Esophagus muscularis mucosa (tissue), 4 donors: Measurements from ENCODE around the gene FAM234A. TPM values are rescaled to one million over a fixed set of nuclear protein-coding genes. Genes with fewer than 3 reads are reported as not detected.
"Not testable (repeated sequence)": the region's sequence is repeated elsewhere in the genome, so short reads cannot be mapped to it uniquely, and the experiment has no call there.

Experiments used
- DNase-seq: peaks from one replicate; pipeline ENCODE4 v3.0.0-alpha.2; 2017; ENCODE audit errors: extremely low spot score
- H3K27ac ChIP-seq, 4 donors: fragments of 200-600 bp; sonication (generic); replicated peaks in 1 of 4; 1 replicate in 3 of 4; 2 replicates in 1 of 4; pipeline ENCODE4 v1.5.1; 2016 to 2019; ENCODE audit warnings: mild to moderate bottlenecking in 1 of 4
- H3K27me3 ChIP-seq, 4 donors: fragments of 200-600 bp; sonication (generic); one replicate each; pipeline versions ENCODE4 v1.5.1 to v1.6.0; 2016 to 2019
- H3K36me3 ChIP-seq, 4 donors: fragments of 200-600 bp; sonication (generic); one replicate each; pipeline ENCODE4 v1.5.1; 2016 to 2019
- H3K4me1 ChIP-seq, 4 donors: fragments of 200-600 bp; sonication (generic); one replicate each; pipeline ENCODE4 v1.5.1; 2016 to 2019
- H3K4me3 ChIP-seq, 4 donors: fragments of 200-600 bp; sonication (generic); 1 replicate in 2 of 4; 2 replicates in 2 of 4; pipeline ENCODE4 v1.5.1; 2016 to 2019; ENCODE audit warnings: mild to moderate bottlenecking in 4 of 4, moderate library complexity in 1 of 4
- H3K9me3 ChIP-seq, 4 donors: fragments of 200-600 bp; sonication (generic); 1 replicate in 3 of 4; 2 replicates in 1 of 4; pipeline ENCODE4 v1.5.1; 2016 to 2019
- EP300 ChIP-seq: sonication (generic); formaldehyde crosslinking; IDR thresholded peaks from one replicate; pipeline ENCODE4 v1.6.1; 2017; ENCODE audit warnings: antibody characterized with exemption
- POLR2A ChIP-seq: fragments of 450-650 bp; IDR thresholded peaks from one replicate; pipeline ENCODE4 v1.6.1; 2017; ENCODE audit warnings: antibody characterized with exemption, moderate library complexity, mild to moderate bottlenecking, low read depth
- POLR2AphosphoS5 ChIP-seq, 2 donors: sonication (generic); formaldehyde crosslinking; IDR thresholded peaks; one replicate each; pipeline ENCODE4 v1.6.1; 2017; ENCODE audit warnings: antibody characterized with exemption in 2 of 2
- WGBS: methylation state at CpG from one replicate; pipeline ENCODE4 v1.1.5; 2018; 5-methylcytosine and 5-hydroxymethylcytosine counted together
- intact Hi-C: fragments of 100-400 bp; cut with DNase I; formaldehyde crosslinking; loops from one replicate; pipeline ENCODE4 v1.15.1; 2023
- total RNA-seq, 4 donors: library from RNA; depleted of rRNA; stranded (reverse); fragments of >200 nt; gene quantifications; one replicate each; pipeline versions ENCODE4 v1.1.0 to v1.2.1, GENCODE V29; 2016
- TF ChIP-seq, protein P1 (sequence below), 3 experiments: fragments of 200-600 bp in 2 of 3; fragments of 450-650 bp in 1 of 3; sonication (generic) in 2 of 3; IDR thresholded peaks; one replicate each; pipeline ENCODE4 v1.5.1; 2017 to 2019; ENCODE audit warnings: antibody characterized with exemption in 3 of 3, mild to moderate bottlenecking in 2 of 3, moderate library complexity in 1 of 3

Gene FAM234A
- total RNA-seq, 4 donors from 2014 or later, result 61.0 to 129 (median 78.1) TPM

GRCh38 chr16:229731-230281 lies 4.8 kb upstream of the FAM234A start:
- TF ChIP-seq EP300, result no peak
- no peak for TF ChIP-seq POLR2AphosphoS5 (IDR thresholded peaks at IDR 0.05)
- TF ChIP-seq, protein P1, sequence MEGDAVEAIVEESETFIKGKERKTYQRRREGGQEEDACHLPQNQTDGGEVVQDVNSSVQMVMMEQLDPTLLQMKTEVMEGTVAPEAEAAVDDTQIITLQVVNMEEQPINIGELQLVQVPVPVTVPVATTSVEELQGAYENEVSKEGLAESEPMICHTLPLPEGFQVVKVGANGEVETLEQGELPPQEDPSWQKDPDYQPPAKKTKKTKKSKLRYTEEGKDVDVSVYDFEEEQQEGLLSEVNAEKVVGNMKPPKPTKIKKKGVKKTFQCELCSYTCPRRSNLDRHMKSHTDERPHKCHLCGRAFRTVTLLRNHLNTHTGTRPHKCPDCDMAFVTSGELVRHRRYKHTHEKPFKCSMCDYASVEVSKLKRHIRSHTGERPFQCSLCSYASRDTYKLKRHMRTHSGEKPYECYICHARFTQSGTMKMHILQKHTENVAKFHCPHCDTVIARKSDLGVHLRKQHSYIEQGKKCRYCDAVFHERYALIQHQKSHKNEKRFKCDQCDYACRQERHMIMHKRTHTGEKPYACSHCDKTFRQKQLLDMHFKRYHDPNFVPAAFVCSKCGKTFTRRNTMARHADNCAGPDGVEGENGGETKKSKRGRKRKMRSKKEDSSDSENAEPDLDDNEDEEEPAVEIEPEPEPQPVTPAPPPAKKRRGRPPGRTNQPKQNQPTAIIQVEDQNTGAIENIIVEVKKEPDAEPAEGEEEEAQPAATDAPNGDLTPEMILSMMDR (IDR thresholded peaks at IDR 0.05), result no peak
- no peak for TF ChIP-seq POLR2A
- DNase-seq, result no peak
- peaks cover 14 to 31% (median 29%) of the 10 kb centered on the region in 4 donors for H3K36me3 ChIP-seq
- intact Hi-C loops, result loop anchor here (5.0 kb wide), 1 partner anchor 122 kb away; the partner anchor contains the start of gene AXIN1
- H3K4me3 ChIP-seq, result peak overlapping the region; percentile 74 to 89 (median 83)
- peaks cover 14 to 37% (median 30%) of the 10 kb centered on the region in 4 donors for H3K4me1 ChIP-seq
- 80% methylated on average over 22 of the region's 22 CpGs for WGBS
- H3K27me3 ChIP-seq, result no peaks in the 10 kb centered on the region
- H3K27ac ChIP-seq, result peak overlapping the region; percentile 97 to 99 (median 98)
- H3K9me3 ChIP-seq, result no peaks in the 10 kb centered on the region

DNA sequence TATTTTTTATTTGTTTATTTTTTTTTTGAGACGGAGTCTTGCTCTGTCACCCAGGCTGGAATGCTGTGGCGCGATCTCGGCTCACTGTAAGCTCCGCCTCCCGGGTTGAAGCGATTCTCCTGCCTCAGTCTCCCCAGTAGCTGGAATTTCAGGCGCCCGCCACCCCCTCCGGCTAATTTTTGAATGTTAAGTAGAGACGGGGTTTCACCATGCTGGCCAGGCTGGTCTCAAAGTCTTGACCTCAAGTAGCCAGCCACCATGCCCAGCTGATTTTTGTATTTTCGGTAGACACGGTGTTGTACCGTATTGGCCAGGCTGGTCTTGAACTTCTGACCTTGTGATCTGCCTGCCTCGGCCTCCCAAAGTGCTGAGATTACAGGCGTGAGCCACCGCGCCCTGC lies 4.3 kb upstream of the FAM234A start:
- intact Hi-C loops, DNase-seq, H3K27me3 ChIP-seq, H3K9me3 ChIP-seq, H3K27ac ChIP-seq, H3K4me3 ChIP-seq: not testable (repeated sequence)
- WGBS, result 94% methylated on average over 18 of the region's 18 CpGs
- Histone ChIP-seq H3K36me3 (peaks cover 14 to 25% (median 24%) of the 10 kb centered on the region in 4 donors), H3K4me1 (peaks cover 14 to 38% (median 32%) of the 10 kb centered on the region in 4 donors)

DNA sequence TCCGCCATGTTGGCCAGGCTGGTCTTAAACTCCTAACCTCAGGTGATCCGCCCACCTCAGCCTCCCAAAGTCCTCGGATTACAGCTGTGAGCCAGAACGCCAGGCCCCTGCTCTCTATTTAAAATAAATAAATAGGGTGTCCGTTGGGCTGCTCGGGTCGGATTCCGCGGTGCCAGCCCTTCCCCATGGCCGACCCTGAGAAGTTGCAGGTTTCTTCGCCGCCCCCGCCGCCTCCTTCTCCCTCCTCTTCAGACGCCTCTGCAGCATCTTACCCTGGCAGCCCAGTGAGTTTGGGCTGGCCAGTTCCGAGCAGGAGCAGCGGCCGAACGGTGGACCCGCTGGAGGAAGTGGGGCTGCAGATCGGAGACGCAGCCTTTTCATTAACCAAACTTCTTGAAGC lies 3.7 kb upstream of the FAM234A start:
- intact Hi-C loops, result no loop called here
- Histone ChIP-seq H3K36me3 (peaks cover 11 to 19% (median 18%) of the 10 kb centered on the region in 4 donors), H3K27me3 (no peaks in the 10 kb centered on the region), H3K27ac (no peak overlapping the region), H3K4me3 (no peak overlapping the region), H3K9me3 (no peaks in the 10 kb centered on the region), H3K4me1 (peaks cover 19 to 43% (median 38%) of the 10 kb centered on the region in 4 donors)
- 67% methylated on average over 22 of the region's 22 CpGs for WGBS
- DNase-seq, result no peak
- TF ChIP-seq, protein P1 (IDR thresholded peaks at IDR 0.05), result no peak
- TF ChIP-seq POLR2AphosphoS5 (IDR thresholded peaks at IDR 0.05) (no peak), EP300 (no peak), POLR2A (no peak)

GRCh38 chr16:239948-240277 lies 5.3 kb downstream of the FAM234A start:
- DNase-seq, result no peak
- no peak overlapping the region for H3K4me3 ChIP-seq
- H3K27me3 ChIP-seq, result no peaks in the 10 kb centered on the region
- H3K27ac ChIP-seq, result peak overlapping the region in 2 of 4 donors; percentile 2 to 60
- H3K4me1 ChIP-seq, result peaks cover 25 to 50% (median 45%) of the 10 kb centered on the region in 4 donors
- WGBS, result 75% methylated on average over 3 of the region's 3 CpGs
- intact Hi-C loops, result no loop called here
- H3K36me3 ChIP-seq, result peaks cover 0 to 10% (median 0%) of the 10 kb centered on the region in 4 donors
- no peaks in the 10 kb centered on the region for H3K9me3 ChIP-seq
- TF ChIP-seq, protein P1 (IDR thresholded peaks at IDR 0.05), result no peak

DNA sequence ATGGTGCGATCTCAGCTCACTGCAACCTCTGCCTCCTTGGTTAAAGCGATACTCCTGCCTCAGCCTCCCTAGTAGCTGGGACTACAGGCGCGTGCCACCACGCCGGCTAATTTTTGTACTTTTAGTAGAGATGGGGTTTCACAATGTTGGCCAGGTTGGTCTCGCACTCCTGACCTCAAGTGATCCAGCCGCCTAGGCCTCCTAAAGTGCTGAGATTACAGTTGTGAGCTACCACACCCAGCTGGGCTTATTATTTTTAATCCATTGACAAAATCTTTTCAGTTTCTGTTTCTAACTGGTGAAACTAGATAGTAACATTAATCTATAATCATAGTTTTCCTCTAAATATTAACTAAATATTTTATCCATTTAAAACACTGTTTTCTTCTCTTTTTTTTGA lies 5.9 kb downstream of the FAM234A start:
- no peak for TF ChIP-seq EP300
- no peak for TF ChIP-seq POLR2AphosphoS5 (IDR thresholded peaks at IDR 0.05)
- TF ChIP-seq POLR2A, result no peak
- TF ChIP-seq, protein P1 (IDR thresholded peaks at IDR 0.05), result no peak
- no peaks in the 10 kb centered on the region for H3K27me3 ChIP-seq
- H3K27ac ChIP-seq, result peak overlapping the region; percentile 2 to 60 (median 20)
- H3K9me3 ChIP-seq, result no peaks in the 10 kb centered on the region
- intact Hi-C loops, result no loop called here
- no peak overlapping the region for H3K4me3 ChIP-seq
- no peak for DNase-seq
- WGBS, result 96% methylated on average over 8 of the region's 8 CpGs
- H3K4me1 ChIP-seq, result peaks cover 21 to 46% (median 42%) of the 10 kb centered on the region in 4 donors
- H3K36me3 ChIP-seq, result peaks cover 0 to 10% (median 0%) of the 10 kb centered on the region in 4 donors
